HFF-Myc (cell line): ENCODE measurements around the gene OSTM1.

Source experiments
- DNase-seq: peaks from one replicate; pipeline ENCODE4 v3.0.0-alpha.2; 2011; ENCODE audit warnings: low read depth; ENCODE audit errors: extremely low read depth
- H3K4me3 ChIP-seq: replicated peaks from 2 replicates; pipeline ENCODE4 v1.5.1; 2011; ENCODE audit warnings: low read depth, mild to moderate bottlenecking, control low read depth, low read length
- TF ChIP-seq, protein P1 (sequence below): IDR thresholded peaks from 2 replicates; pipeline ENCODE4 v1.5.1; 2012; ENCODE audit warnings: mild to moderate bottlenecking, low read depth, low read length, control low read depth; ENCODE audit errors: missing control alignments

Gene OSTM1

DNA sequence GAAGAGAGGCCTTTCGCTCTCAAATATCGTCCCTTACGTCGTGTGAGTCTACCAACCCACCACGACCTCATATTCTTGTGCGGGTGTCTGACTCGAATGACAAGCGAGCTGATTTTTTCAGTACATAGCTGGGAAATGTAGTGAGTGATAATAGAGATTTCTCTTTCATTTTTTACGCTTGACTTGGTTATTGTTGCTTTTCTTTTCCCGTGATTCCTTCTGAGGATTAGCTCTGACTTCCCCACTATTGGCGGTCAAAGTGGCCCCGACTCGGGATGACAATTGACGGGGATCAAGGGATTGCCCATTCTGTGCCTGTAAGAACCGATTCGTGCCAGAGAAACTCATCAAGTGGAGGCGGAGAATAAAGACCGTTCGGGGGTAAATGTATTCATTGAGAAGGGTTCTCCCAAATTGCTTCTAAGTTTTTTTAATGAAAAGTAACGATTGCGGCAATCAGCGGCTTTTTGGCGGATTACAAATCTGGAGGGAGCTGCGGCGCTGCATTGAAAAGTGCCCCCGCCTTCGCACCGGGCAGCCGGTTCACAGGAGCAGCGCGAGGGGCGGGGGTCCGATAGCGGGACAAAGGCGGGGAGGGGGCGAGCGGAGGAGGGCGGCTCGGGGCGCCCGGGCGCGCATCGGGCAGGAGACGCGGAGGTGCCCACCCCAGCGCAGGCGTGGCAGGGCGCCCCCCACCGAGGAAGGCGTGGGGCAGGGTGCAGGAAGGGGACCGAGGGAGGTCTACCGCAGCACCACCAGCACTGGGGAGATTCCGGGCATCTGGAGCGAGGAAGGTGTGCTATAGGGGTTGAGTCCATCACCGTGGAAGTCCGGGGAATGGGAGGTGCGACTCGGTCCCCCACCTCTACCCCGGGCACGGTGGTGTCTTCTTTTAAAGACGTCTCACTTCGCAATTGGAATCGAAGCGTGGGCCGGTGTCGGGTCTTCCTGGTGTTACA lies 44.5 kb upstream of the OSTM1 start:
- TF ChIP-seq, protein P1, sequence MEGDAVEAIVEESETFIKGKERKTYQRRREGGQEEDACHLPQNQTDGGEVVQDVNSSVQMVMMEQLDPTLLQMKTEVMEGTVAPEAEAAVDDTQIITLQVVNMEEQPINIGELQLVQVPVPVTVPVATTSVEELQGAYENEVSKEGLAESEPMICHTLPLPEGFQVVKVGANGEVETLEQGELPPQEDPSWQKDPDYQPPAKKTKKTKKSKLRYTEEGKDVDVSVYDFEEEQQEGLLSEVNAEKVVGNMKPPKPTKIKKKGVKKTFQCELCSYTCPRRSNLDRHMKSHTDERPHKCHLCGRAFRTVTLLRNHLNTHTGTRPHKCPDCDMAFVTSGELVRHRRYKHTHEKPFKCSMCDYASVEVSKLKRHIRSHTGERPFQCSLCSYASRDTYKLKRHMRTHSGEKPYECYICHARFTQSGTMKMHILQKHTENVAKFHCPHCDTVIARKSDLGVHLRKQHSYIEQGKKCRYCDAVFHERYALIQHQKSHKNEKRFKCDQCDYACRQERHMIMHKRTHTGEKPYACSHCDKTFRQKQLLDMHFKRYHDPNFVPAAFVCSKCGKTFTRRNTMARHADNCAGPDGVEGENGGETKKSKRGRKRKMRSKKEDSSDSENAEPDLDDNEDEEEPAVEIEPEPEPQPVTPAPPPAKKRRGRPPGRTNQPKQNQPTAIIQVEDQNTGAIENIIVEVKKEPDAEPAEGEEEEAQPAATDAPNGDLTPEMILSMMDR: no peak
- no peak for DNase-seq
- H3K4me3 ChIP-seq: 0 out of 2 replicates have a peak overlapping the region, but pooled peaks have one; percentile 0

DNA sequence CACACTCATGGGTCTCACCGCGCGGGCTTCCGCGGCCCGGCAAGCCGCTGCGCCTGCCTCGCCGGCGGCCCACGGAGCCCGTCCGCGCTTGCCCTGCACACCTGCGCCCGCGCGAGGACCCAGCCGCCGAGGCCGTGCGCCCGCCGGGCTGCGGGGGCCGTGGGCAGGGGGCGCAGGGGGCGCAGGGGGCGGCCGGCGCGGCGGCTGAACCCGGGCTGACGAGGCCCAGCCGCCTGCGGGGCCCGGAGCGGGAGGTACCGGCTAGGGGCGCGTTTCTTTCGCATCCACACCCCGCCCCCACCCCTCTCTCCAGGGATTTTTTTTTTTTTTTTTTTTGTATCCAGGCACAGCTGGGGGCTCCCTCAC lies 43.8 kb upstream of the OSTM1 start:
- TF ChIP-seq, protein P1: no peak
- peak overlapping the region; percentile 41 for H3K4me3 ChIP-seq
- no peak for DNase-seq

DNA sequence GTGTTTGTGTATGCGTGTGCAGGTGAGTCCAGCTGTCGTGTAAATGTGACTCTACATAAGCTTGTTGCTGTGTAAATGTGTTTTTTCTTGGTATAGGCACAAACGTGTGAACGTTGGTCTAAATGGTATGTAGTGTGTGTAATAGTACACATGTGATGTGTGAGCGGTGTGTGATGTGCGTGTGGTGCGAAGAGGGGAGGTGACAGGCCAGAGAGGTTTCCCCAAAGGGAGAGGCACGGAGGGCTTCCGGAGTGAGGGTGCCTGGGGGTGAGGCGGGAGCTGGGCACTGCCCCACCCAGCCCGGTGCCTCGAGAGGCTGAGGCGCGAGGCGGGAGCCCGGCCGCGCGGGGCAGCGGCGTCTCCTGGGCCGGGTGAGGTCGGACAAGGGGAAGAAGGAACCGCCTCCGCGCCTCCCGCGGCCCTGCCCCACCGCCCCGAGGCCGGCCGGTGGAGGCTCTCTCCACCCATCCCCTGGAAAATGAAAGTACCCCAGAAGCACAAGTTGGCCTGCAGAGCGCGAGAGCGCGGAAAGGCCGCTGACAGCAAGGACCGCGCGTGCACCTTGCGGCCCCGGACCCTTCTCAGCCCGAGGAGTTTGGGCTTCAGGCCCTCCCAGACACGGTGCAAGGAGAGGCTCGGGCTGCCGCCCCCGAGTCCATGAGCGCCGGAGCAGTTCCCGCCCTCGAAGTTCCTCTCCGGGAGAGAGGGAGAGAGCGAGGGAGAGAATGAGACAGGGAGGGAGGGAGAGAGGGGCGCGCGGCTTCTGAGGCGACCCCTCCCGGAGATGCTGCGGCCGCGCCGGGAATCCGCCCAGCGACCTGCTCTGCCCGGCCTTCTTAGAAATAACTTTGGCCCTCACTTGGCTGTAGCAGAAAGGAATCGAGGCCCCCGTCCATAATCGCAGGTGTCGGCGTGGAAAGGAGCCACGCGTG lies 43.2 kb upstream of the OSTM1 start:
- peak overlapping the region; percentile 41 for H3K4me3 ChIP-seq
- TF ChIP-seq, protein P1: no peak
- no peak for DNase-seq

DNA sequence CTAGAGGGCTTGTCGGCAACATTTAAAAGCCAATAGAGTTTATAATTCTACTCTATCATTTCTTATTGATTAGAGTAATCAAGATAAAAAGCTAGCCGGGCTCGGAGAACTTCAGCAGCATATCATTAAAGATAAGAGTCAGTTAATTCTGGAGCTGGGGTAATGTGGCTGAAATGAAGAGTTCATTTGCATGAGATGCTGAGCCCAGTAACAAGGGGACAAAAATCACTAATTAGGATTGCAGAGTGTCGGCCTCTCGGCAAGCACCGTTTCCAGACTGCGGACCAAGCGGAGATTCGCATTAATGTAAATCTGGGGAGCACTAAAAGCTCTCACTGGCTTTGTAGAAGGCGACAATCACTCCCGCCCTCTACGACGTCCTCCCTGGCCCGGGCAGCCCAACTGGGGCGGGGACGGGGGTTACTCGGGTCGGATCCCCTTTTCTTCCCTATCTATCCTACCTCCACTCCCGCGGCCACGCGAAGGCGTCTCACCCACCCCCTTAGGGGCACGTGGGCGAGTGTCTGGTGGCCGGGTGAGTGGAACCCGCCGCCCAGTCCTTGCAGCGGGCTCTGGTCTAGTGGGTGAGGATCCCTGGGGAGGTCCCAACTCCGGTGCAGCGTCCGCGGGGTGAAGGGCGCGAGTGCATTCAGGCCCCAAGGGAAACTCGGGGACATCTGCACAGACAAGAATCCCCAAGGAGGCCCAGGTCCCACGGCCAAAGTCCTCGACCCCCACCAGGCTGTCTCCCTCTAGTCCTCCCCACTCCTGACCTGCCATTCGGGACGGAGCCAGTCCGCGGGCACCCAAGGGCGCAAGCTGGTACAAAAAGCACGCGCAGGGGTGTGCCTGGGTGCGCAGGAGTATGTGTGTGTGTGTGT lies 42.2 kb upstream of the OSTM1 start:
- no peak for DNase-seq
- H3K4me3 ChIP-seq: no peak overlapping the region
- TF ChIP-seq, protein P1: no peak

DNA sequence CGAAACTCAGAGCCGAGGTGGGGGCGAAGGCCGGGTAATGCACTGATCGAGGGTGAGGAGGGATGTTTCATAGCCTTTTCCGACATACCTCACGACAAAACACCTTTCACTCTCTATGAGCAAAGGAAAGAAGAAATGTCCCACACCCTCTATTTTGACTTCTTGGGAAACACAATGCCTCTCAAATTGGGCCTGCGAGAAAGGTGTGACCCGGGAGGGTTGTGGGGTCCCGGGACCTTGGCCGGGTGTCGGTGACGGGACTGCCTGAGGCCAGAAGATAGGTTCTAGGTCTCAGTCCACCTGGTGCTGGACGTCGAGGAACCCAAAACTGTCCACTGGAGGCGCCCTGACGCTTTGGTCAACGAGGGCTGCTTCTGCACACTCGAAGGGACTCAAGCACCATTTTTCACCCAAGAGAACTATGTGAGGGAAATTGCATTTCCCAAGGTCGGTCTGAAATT lies 41.1 kb upstream of the OSTM1 start:
- H3K4me3 ChIP-seq: no peak overlapping the region
- TF ChIP-seq, protein P1: peak; percentile 55
- DNase-seq: no peak
